ENCODE measurements around the gene PTPA. TPM values are rescaled to one million over a fixed set of nuclear protein-coding genes. Genes with fewer than 3 reads are reported as not detected.
A peak's percentile ranks its signal among the peaks of the same experiment; 100 is the strongest.
"Not testable (repeated sequence)": the region's sequence is repeated elsewhere in the genome, so short reads cannot be mapped to it uniquely, and the experiment has no call there.

The PTPA gene
- total RNA-seq, 1 donor from 2014 or later = 144 TPM

- Mint-ChIP-seq H3K27me3 (ENCODE audit: low read depth) (no peaks in the 10 kb centered on the region), H3K27ac (ENCODE audit: unreplicated experiment) (no peak overlapping the region), H3K4me1 (peaks cover 16% of the 10 kb centered on the region), H3K4me3 (peak overlapping the region; percentile 87), H3K36me3 (ENCODE audit: low read depth) (no peaks in the 10 kb centered on the region), H3K9me3 (no peaks in the 10 kb centered on the region)
- no peak for TF ChIP-seq CTCF (conservative IDR thresholded peaks at IDR 0.05)
- DNase-seq (ENCODE audit: low read depth, low spot score) = no peak
Measured at GRCh38 chr9:129108083-129108804, 3.0 kb upstream of the PTPA start.

GRCh38 chr9:129108805-129109536, 2.2 kb upstream of the PTPA start:
- no peaks in the 10 kb centered on the region for H3K36me3 Mint-ChIP-seq (ENCODE audit: low read depth)
- no peak for TF ChIP-seq CTCF (conservative IDR thresholded peaks at IDR 0.05)
- H3K27me3 Mint-ChIP-seq (ENCODE audit: low read depth) = no peaks in the 10 kb centered on the region
- no peak overlapping the region for H3K27ac Mint-ChIP-seq (ENCODE audit: unreplicated experiment)
- H3K4me3 Mint-ChIP-seq = peak overlapping the region; percentile 87
- peaks cover 16% of the 10 kb centered on the region for H3K4me1 Mint-ChIP-seq
- H3K9me3 Mint-ChIP-seq = no peaks in the 10 kb centered on the region
- DNase-seq (ENCODE audit: low read depth, low spot score) = no peak

- no peak overlapping the region for H3K27ac Mint-ChIP-seq (ENCODE audit: unreplicated experiment)
- no peaks in the 10 kb centered on the region for H3K9me3 Mint-ChIP-seq
- no peaks in the 10 kb centered on the region for H3K36me3 Mint-ChIP-seq (ENCODE audit: low read depth)
- peak overlapping the region; percentile 87 for H3K4me3 Mint-ChIP-seq
- H3K4me1 Mint-ChIP-seq = peaks cover 16% of the 10 kb centered on the region
- no peak for TF ChIP-seq CTCF (conservative IDR thresholded peaks at IDR 0.05)
- DNase-seq (ENCODE audit: low read depth, low spot score) = no peak
- H3K27me3 Mint-ChIP-seq (ENCODE audit: low read depth) = no peaks in the 10 kb centered on the region
Measured at GRCh38 chr9:129109537-129109903, 1.7 kb upstream of the PTPA start.

GRCh38 chr9:129109952-129110739, 1.1 kb upstream of the PTPA start:
- no peaks in the 10 kb centered on the region for H3K27me3 Mint-ChIP-seq (ENCODE audit: low read depth)
- peak overlapping the region; percentile 87 for H3K4me3 Mint-ChIP-seq
- H3K27ac Mint-ChIP-seq (ENCODE audit: unreplicated experiment) = no peak overlapping the region
- H3K36me3 Mint-ChIP-seq (ENCODE audit: low read depth) = no peaks in the 10 kb centered on the region
- H3K9me3 Mint-ChIP-seq = no peaks in the 10 kb centered on the region
- TF ChIP-seq CTCF (conservative IDR thresholded peaks at IDR 0.05) = no peak
- peaks cover 21% of the 10 kb centered on the region for H3K4me1 Mint-ChIP-seq
- no peak for DNase-seq (ENCODE audit: low read depth, low spot score)

- Mint-ChIP-seq H3K36me3 (ENCODE audit: low read depth) (no peaks in the 10 kb centered on the region), H3K9me3 (no peaks in the 10 kb centered on the region), H3K4me3 (peak overlapping the region; percentile 99), H3K4me1 (peaks cover 23% of the 10 kb centered on the region), H3K27ac (ENCODE audit: unreplicated experiment) (peak overlapping the region; percentile 95), H3K27me3 (ENCODE audit: low read depth) (no peaks in the 10 kb centered on the region)
- no peak for TF ChIP-seq CTCF (conservative IDR thresholded peaks at IDR 0.05)
- no peak for DNase-seq (ENCODE audit: low read depth, low spot score)
Measured at GRCh38 chr9:129111528-129112151, 425 bp downstream of the PTPA start.

- not testable (repeated sequence) for H3K9me3 Mint-ChIP-seq; DNase-seq (ENCODE audit: low read depth, low spot score)
- H3K4me1 Mint-ChIP-seq = peaks cover 23% of the 10 kb centered on the region
Measured at GRCh38 chr9:129112526-129112925, 1.3 kb downstream of the PTPA start.

More at GRCh38 chr9:129112526-129112925, 1.3 kb downstream of the PTPA start:
- not testable (repeated sequence) for H3K27me3 Mint-ChIP-seq (ENCODE audit: low read depth); H3K36me3 Mint-ChIP-seq (ENCODE audit: low read depth)
- Mint-ChIP-seq H3K4me3 (peak overlapping the region; percentile 99), H3K27ac (ENCODE audit: unreplicated experiment) (peak overlapping the region; percentile 43)

All from neural crest cell (in vitro differentiated cells).